PC-3 (cell line): ENCODE data around the gene TMEM91. TPM values are rescaled to one million over a fixed set of nuclear protein-coding genes. Genes with fewer than 3 reads are reported as not detected.

Experiments used
- ATAC-seq: fragments of 200-7000 bp; cut with Tn5 transposase; 2 replicates; pipeline ENCODE4 v1.9.1; 2020; ENCODE audit warnings: mild to moderate bottlenecking, moderate library complexity
- BruUV-seq: library from RNA; stranded (reverse); fragments of 400-500 nt; replicated peaks from 2 replicates; lab custom pipeline; 2021; lab: Mats Ljungman, UMichigan
- CTCF ChIA-PET: fragments of 300-600 bp; sonication (Branson Sonifier 250); formaldehyde crosslinking; loops from one replicate; lab custom pipeline; 2022; ENCODE audit warnings: antibody characterized with exemption; lab: Charles Lee
- POLR2A ChIA-PET: fragments of 300-600 bp; sonication (Branson Sonifier 250); formaldehyde crosslinking; loops from one replicate; lab custom pipeline; 2022; ENCODE audit warnings: antibody characterized with exemption; ENCODE audit not compliant: unreplicated experiment; lab: Charles Lee
- DNase-seq: peaks from one replicate; pipeline ENCODE4 v3.0.0-alpha.2; 2015
- H2AFZ ChIP-seq: fragments of 300-600 bp; sonication (generic); 2 replicates; pipeline ENCODE4 v1.6.0; 2016; ENCODE audit warnings: antibody characterized with exemption, low read length
- H3F3A ChIP-seq: fragments of 300-600 bp; sonication (generic); one replicate; pipeline ENCODE4 v1.6.0; 2017; ENCODE audit warnings: antibody characterized with exemption, low read length, control low read depth, mild to moderate bottlenecking; ENCODE audit not compliant: unreplicated experiment
- H3K27ac ChIP-seq: fragments of 300-600 bp; sonication (generic); 2 replicates; pipeline ENCODE4 v1.5.1; 2016; ENCODE audit warnings: mild to moderate bottlenecking, low read length
- H3K27me3 ChIP-seq: fragments of 300-600 bp; sonication (generic); 2 replicates; pipeline ENCODE4 v1.6.1; 2016; ENCODE audit warnings: low read length, mixed read lengths
- H3K36me3 ChIP-seq: fragments of 300-600 bp; sonication (generic); 2 replicates; pipeline ENCODE4 v1.6.1; 2016; ENCODE audit warnings: low read depth, mixed run types, low read length, mixed read lengths
- H3K4me1 ChIP-seq: fragments of 300-600 bp; sonication (generic); 2 replicates; pipeline ENCODE4 v1.5.1; 2016; ENCODE audit warnings: low read length; ENCODE audit not compliant: insufficient read depth
- H3K4me2 ChIP-seq: fragments of 300-600 bp; sonication (generic); 2 replicates; pipeline ENCODE4 v1.6.0; 2016; ENCODE audit warnings: low read length
- H3K4me3 ChIP-seq: fragments of 300-600 bp; sonication (generic); 2 replicates; pipeline ENCODE4 v1.5.1; 2016; ENCODE audit warnings: mild to moderate bottlenecking, low read length, mixed read lengths
- H3K79me2 ChIP-seq: fragments of 300-600 bp; sonication (generic); 2 replicates; pipeline ENCODE4 v1.6.1; 2017; ENCODE audit warnings: low read length, mixed read lengths
- H3K9ac ChIP-seq: fragments of 300-600 bp; sonication (generic); 2 replicates; pipeline ENCODE4 v1.6.0; 2016; ENCODE audit warnings: mild to moderate bottlenecking, low read length
- H3K9me2 ChIP-seq: fragments of 300-600 bp; sonication (generic); replicated peaks from 2 replicates; pipeline ENCODE4 v1.6.1; 2016; ENCODE audit warnings: mixed run types, low read length, mixed read lengths
- H3K9me3 ChIP-seq: fragments of 300-600 bp; sonication (generic); 2 replicates; pipeline ENCODE4 v1.6.1; 2016; ENCODE audit warnings: low read length, mixed read lengths
- H4K20me1 ChIP-seq: fragments of 300-600 bp; sonication (generic); 2 replicates; pipeline ENCODE4 v1.6.1; 2016; ENCODE audit warnings: low read length, mixed read lengths
- CTCF ChIP-seq: fragments of 300-600 bp; sonication (generic); conservative IDR thresholded peaks from 2 replicates; pipeline ENCODE4 v1.5.1; 2017; ENCODE audit warnings: antibody characterized with exemption, low read depth, mild to moderate bottlenecking, low read length
- EZH2 ChIP-seq: fragments of 300-600 bp; sonication (generic); IDR thresholded peaks from one replicate; pipeline ENCODE4 v1.6.1; 2017; ENCODE audit warnings: antibody characterized with exemption, mild to moderate bottlenecking, low read length; ENCODE audit not compliant: unreplicated experiment
- EZH2phosphoT487 ChIP-seq: fragments of 300-600 bp; sonication (generic); IDR thresholded peaks from 2 replicates; pipeline ENCODE4 v1.6.1; 2018; ENCODE audit warnings: mild to moderate bottlenecking, antibody characterized with exemption, low read length, borderline replicate concordance
- intact Hi-C: fragments of 100-400 bp; cut with micrococcal nuclease; formaldehyde crosslinking; loops from 2 replicates; pipeline ENCODE4 v1.9.0; 2023
- total RNA-seq: library from RNA; depleted of rRNA; stranded (reverse); fragments of >200 nt; gene quantifications from 2 replicates; pipeline ENCODE4 v1.2.3, GENCODE V29; 2014

TMEM91 gene
- total RNA-seq, 1 experiment from 2014 or later = 2.4 TPM

GRCh38 chr19:41420101-41420880 is 44.0 kb downstream of the TMEM91 start:
- H3K9me2 ChIP-seq = no peaks in the 10 kb centered on the region
- no peaks in the 10 kb centered on the region for H3F3A ChIP-seq
- TF ChIP-seq CTCF (no peak), EZH2phosphoT487 (no peak), EZH2 (no peak)
- no TSS peak for BruUV-seq
- ChIA-PET POLR2A (no interaction called here), CTCF (no interaction called here)
- H3K79me2 ChIP-seq = no peaks in the 10 kb centered on the region
- H3K9ac ChIP-seq = no peak overlapping the region
- ATAC-seq (no peak), DNase-seq (no peak)
- no peak overlapping the region for H2AFZ ChIP-seq
- no peaks in the 10 kb centered on the region for H4K20me1 ChIP-seq
- H3K4me3 ChIP-seq = no peak overlapping the region
- H3K27ac ChIP-seq = no peak overlapping the region
- intact Hi-C loops = no loop called here
- no peak overlapping the region for H3K4me2 ChIP-seq
- H3K9me3 ChIP-seq = no peaks in the 10 kb centered on the region
- H3K4me1 ChIP-seq = no peaks in the 10 kb centered on the region
- no peaks in the 10 kb centered on the region for H3K27me3 ChIP-seq
- H3K36me3 ChIP-seq = 0 out of 2 replicates have a peak, but pooled peaks cover 3% of the 10 kb centered on the region

- CTCF ChIA-PET = no interaction called here
Measured at GRCh38 chr19:41421314-41421713, 45.0 kb downstream of the TMEM91 start.

More at GRCh38 chr19:41421314-41421713, 45.0 kb downstream of the TMEM91 start:
- Histone ChIP-seq H3K9me2 (no peaks in the 10 kb centered on the region), H3K9me3 (no peaks in the 10 kb centered on the region), H3K27ac (no peak overlapping the region), H3K4me1 (no peaks in the 10 kb centered on the region), H2AFZ (no peak overlapping the region), H3K4me2 (no peak overlapping the region), H3K36me3 (0 out of 2 replicates have a peak, but pooled peaks cover 3% of the 10 kb centered on the region), H3K27me3 (no peaks in the 10 kb centered on the region), H3F3A (no peaks in the 10 kb centered on the region), H3K79me2 (no peaks in the 10 kb centered on the region), H4K20me1 (no peaks in the 10 kb centered on the region), H3K9ac (no peak overlapping the region), H3K4me3 (no peak overlapping the region)
- ATAC-seq (no peak), DNase-seq (no peak)
- intact Hi-C loops = no loop called here
- POLR2A ChIA-PET = no interaction called here
- no peak for TF ChIP-seq CTCF
- TF ChIP-seq EZH2phosphoT487 = no peak
- TF ChIP-seq EZH2 = no peak
- BruUV-seq = no TSS peak
